Measurements from ENCODE around the gene AGBL2. TPM values are rescaled to one million over a fixed set of nuclear protein-coding genes. Genes with fewer than 3 reads are reported as not detected.

The AGBL2 gene
- 2.0 and 5.8 TPM in 2 replicates for total RNA-seq (2011; cell fraction: chromatin; rRNA removed; ENCODE audit: low replicate concordance)
- total RNA-seq (2011; cell fraction: nucleolus; rRNA removed), result 6.4 and 8.3 TPM in 2 replicates
- total RNA-seq (2011; cell fraction: nucleoplasm; rRNA removed), result 4.8 and 11.8 TPM in 2 replicates
- total RNA-seq (2014; rRNA removed) (2.6 and 6.5 TPM in 2 replicates), total RNA-seq (2014; rRNA removed; fragmentation: Illumina TruSeq; extraction: Trizol) (0.64 and 1.3 TPM in 2 replicates), total RNA-seq (2015; rRNA removed; fragmentation: Illumina TruSeq; extraction: Trizol) (0.64 and 0.94 TPM in 2 replicates), total RNA-seq (2021) (0.93 and 0.96 TPM in 2 replicates), polyA plus RNA-seq (2011; rRNA removed) (2.1 and 2.3 TPM in 2 replicates), polyA plus RNA-seq (2014; fragmentation: Illumina TruSeq; extraction: Trizol) (0.76 and 1.4 TPM in 2 replicates), polyA plus RNA-seq (2014; fragmentation: Nextera tagmentation; extraction: Ambion mirVana) (under 1 TPM; 0.57 to 0.73 TPM), polyA plus RNA-seq (2014; rRNA removed) (2.8 and 6.1 TPM in 2 replicates), polyA minus RNA-seq (2011; rRNA and poly(A)+ RNA removed) (0.25 and 0.48 TPM in 2 replicates), Bru-seq, nascent RNA (percentile 34 among the genes with signal in this experiment), BruChase-seq, experiment 1, labeled RNA remaining after a 2-hour chase (percentile 32 among the genes with signal in this experiment), BruChase-seq, experiment 2, labeled RNA remaining after a 6-hour chase (percentile 31 among the genes with signal in this experiment)
- 1.2 and 1.5 TPM in 2 replicates for polyA plus RNA-seq (2011; cell fraction: cytosol; rRNA removed)
- polyA plus RNA-seq (2011; cell fraction: nucleus; rRNA removed), result 11.7 and 18.0 TPM in 2 replicates
- polyA plus RNA-seq (2012), result 2.0 and 2.2 TPM in 2 replicates
- polyA minus RNA-seq (2011; cell fraction: cytosol; rRNA and poly(A)+ RNA removed), result 0.76 TPM in 1 of 2 replicates, not detected in the other
- polyA minus RNA-seq (2011; cell fraction: nucleus; rRNA and poly(A)+ RNA removed), result 3.6 and 4.1 TPM in 2 replicates
- long read RNA-seq, experiment 1, partial matches to known transcripts, result 0 of 1 reads
- long read RNA-seq, experiment 1, other reads (novel, unspliced or antisense), result 1 of 1 reads
- long read RNA-seq, experiment 2, partial matches to known transcripts, result 0 of 1 reads
- long read RNA-seq, experiment 2, other reads (novel, unspliced or antisense), result 1 of 1 reads
- long read RNA-seq, experiment 3, partial matches to known transcripts, result 1 of 1 reads
- long read RNA-seq, experiment 3, other reads (novel, unspliced or antisense), result 0 of 1 reads

GRCh38 chr11:47715082-47715669 is at the start of gene AGBL2:
TSS of gene AGBL2 (minus strand) at chr11:47715369. CDS start at chr11:47714650, 719 bp downstream.
- peaks cover 40% of the 10 kb centered on the region for H3K36me3 ChIP-seq (ENCODE audit: control insufficient read depth, insufficient read depth, low read length)
- H3K79me2 ChIP-seq (ENCODE audit: control insufficient read depth, insufficient read depth, low read length), result no peaks in the 10 kb centered on the region
- WGBS (ENCODE audit: insufficient coverage, low coverage, missing lambda C conversion rate), result 38% methylated on average over 28 of the region's 35 CpGs
- in situ Hi-C loops (cut with MboI) (no loop called here), intact Hi-C loops (cut with micrococcal nuclease) (loop anchor here (5.0 kb wide), 1 partner anchor 73 kb away; the partner anchor contains the start of gene MTCH2)
- POLR2A ChIA-PET, result interaction anchor here (0.6 to 3.6 kb wide), 7 partner anchors 8 to 77 kb away, joined by 3 to 26 read pairs (median 3); no protein-coding TSS in a partner anchor
- peak within 1 kb of the TSS; percentile 52 for H2AFZ ChIP-seq (ENCODE audit: low read depth, low read length)
- no peaks in the 10 kb centered on the region for H4K20me1 ChIP-seq (replicated peaks; ENCODE audit: control insufficient read depth, insufficient read depth, low read length)
- H3K27me3 ChIP-seq (ENCODE audit: control insufficient read depth in 2 of 2, insufficient read depth in 2 of 2, low read length in 2 of 2), result no peaks in the 10 kb centered on the region
- peak; percentile 74 for FAIRE-seq
- H3K4me3 ChIP-seq, result peak within 1 kb of the TSS; percentile 36
- ATAC-seq, result peak; percentile 94
- no TSS peak for BruUV-seq (replicated peaks)
- peaks cover 0 to 7% of the 10 kb centered on the region in 2 experiments; a peak in 1 of 5 replicates for H3K4me1 ChIP-seq (replicated peaks in 1 of 2; ENCODE audit: control insufficient read depth in 2 of 2, insufficient read depth in 2 of 2, low read length in 2 of 2)
- H3K9ac ChIP-seq (ENCODE audit: insufficient read depth in 1 of 2, low read depth in 2 of 2, low read length in 2 of 2), result peak within 1 kb of the TSS; percentile 52 to 83
- CTCF ChIA-PET (ENCODE audit: low intra/inter-chr PET ratio), result no interaction called here
- H3K27ac ChIP-seq (ENCODE audit: extremely low read depth, low read depth, low read length), result peak within 1 kb of the TSS; percentile 43; the same call in 2 of the 3 replicates
- H3K9me1 ChIP-seq (ENCODE audit: control insufficient read depth, insufficient read depth, low read length), result no peaks in the 10 kb centered on the region
- H3K9me3 ChIP-seq (replicated peaks; ENCODE audit: control insufficient read depth, insufficient read depth, low read depth, low read length), result no peaks in the 10 kb centered on the region
- DNase-seq (ENCODE audit: extremely low read depth in 1 of 4, low spot score in 3 of 4), result peak; percentile 72 to 77 (median 74)
- H3K4me2 ChIP-seq (ENCODE audit: insufficient read depth, low read length), result peak within 1 kb of the TSS; percentile 74
- TF ChIP-seq PHF8 (IDR thresholded peaks at IDR 0.05; ENCODE audit: borderline replicate concordance, low read length), result peak; percentile 65; the same call in 1 of the 2 replicates
- 0 out of 2 replicates have a peak, but pooled peaks have one; percentile 41 for TF ChIP-seq RB1 (IDR thresholded peaks at IDR 0.05; ENCODE audit: low read depth)
- TF ChIP-seq HNRNPH1 (optimal IDR thresholded peaks at IDR 0.05; ENCODE audit: low read depth, low read length), result no peak
- 0 out of 2 replicates have a peak, but pooled peaks have one; percentile 29 for TF ChIP-seq KLF1 (tag; IDR thresholded peaks at IDR 0.05)
- peak in 1 of 2 experiments; percentile 39 for TF ChIP-seq E2F6 (IDR thresholded peaks at IDR 0.05; ENCODE audit: borderline replicate concordance in 1 of 2, extremely low read depth in 1 of 2, insufficient read depth in 1 of 2, insufficient read length in 1 of 2, low read depth in 1 of 2, low read length in 1 of 2, poor library complexity in 1 of 2, severe bottlenecking in 1 of 2)
- TF ChIP-seq DACH1 (IDR thresholded peaks at IDR 0.05; ENCODE audit: partially characterized antibody), result no peak
- TF ChIP-seq ZNF24 (IDR thresholded peaks at IDR 0.05), result no peak
- TF ChIP-seq FIP1L1 (IDR thresholded peaks at IDR 0.05; ENCODE audit: low read depth, low read length, poor library complexity, severe bottlenecking), result no peak
- peak; percentile 57 for TF ChIP-seq KDM5B (IDR thresholded peaks at IDR 0.05; ENCODE audit: insufficient replicate concordance, low read depth, low read length)
- no peak for TF ChIP-seq ADNP (tag; IDR thresholded peaks at IDR 0.05)
- TF ChIP-seq CTBP1 (IDR thresholded peaks at IDR 0.05; ENCODE audit: borderline replicate concordance), result no peak

All from K562 (cell line).